KMS-11 (cell line): Measurements from ENCODE around the gene MS4A12.
"Not testable (repeated sequence)": the region's sequence is repeated elsewhere in the genome, so short reads cannot be mapped to it uniquely, and the experiment has no call there.

Source experiments
- H2AFZ ChIP-seq: fragments of 200-600 bp; sonication (generic); 2 replicates; pipeline ENCODE4 v1.6.1; 2016; ENCODE audit warnings: antibody characterized with exemption, mixed run types, low read depth
- H3K27ac ChIP-seq: fragments of 200-600 bp; sonication (generic); 2 replicates; pipeline ENCODE4 v1.6.1; 2016; ENCODE audit warnings: mild to moderate bottlenecking, mixed run types
- H3K27me3 ChIP-seq: fragments of 200-600 bp; sonication (generic); 2 replicates; pipeline ENCODE4 v1.6.1; 2017; ENCODE audit warnings: mild to moderate bottlenecking, low read depth, mixed run types, moderate library complexity; ENCODE audit not compliant: insufficient read depth
- H3K36me3 ChIP-seq: fragments of 200-600 bp; sonication (generic); 2 replicates; pipeline ENCODE4 v1.6.1; 2017; ENCODE audit warnings: mild to moderate bottlenecking, mixed run types; ENCODE audit not compliant: insufficient read depth
- H3K4me1 ChIP-seq: fragments of 200-600 bp; sonication (generic); 2 replicates; pipeline ENCODE4 v1.6.1; 2016; ENCODE audit warnings: mild to moderate bottlenecking, low read depth, mixed run types; ENCODE audit not compliant: poor library complexity, severe bottlenecking
- H3K4me2 ChIP-seq: fragments of 200-600 bp; sonication (generic); 2 replicates; pipeline ENCODE4 v1.7.0; 2016; ENCODE audit warnings: mild to moderate bottlenecking, mixed run types
- H3K4me3 ChIP-seq: fragments of 200-600 bp; sonication (generic); IDR thresholded peaks from 2 replicates; pipeline ENCODE4 v1.6.1; 2017; ENCODE audit warnings: low read depth, low read length, mixed read lengths; ENCODE audit not compliant: insufficient read depth
- H3K79me2 ChIP-seq: fragments of 200-600 bp; sonication (generic); 2 replicates; pipeline ENCODE4 v1.6.1; 2016; ENCODE audit warnings: low read depth, mixed run types; ENCODE audit not compliant: insufficient read depth
- H3K9ac ChIP-seq: fragments of 200-600 bp; sonication (generic); 2 replicates; pipeline ENCODE4 v1.6.1; 2016; ENCODE audit warnings: mild to moderate bottlenecking, mixed run types
- H4K20me1 ChIP-seq: fragments of 200-600 bp; sonication (generic); 2 replicates; pipeline ENCODE4 v1.6.1; 2016; ENCODE audit warnings: mild to moderate bottlenecking, mixed run types; ENCODE audit not compliant: insufficient read depth
- CTCF ChIP-seq: fragments of 200-600 bp; sonication (generic); conservative IDR thresholded peaks from 2 replicates; pipeline ENCODE4 v1.6.1; 2017; ENCODE audit warnings: low read depth, mild to moderate bottlenecking, antibody characterized with exemption, low read length, moderate library complexity, mixed read lengths

MS4A12 gene

GRCh38 chr11:60492488-60493009, at the start of gene MS4A12:
MS4A12 (plus strand) TSS chr11:60492778; CDS start chr11:60497319, 4,541 bp downstream.
- Histone ChIP-seq H3K27me3 (no peaks in the 10 kb centered on the region), H3K4me1 (no peaks in the 10 kb centered on the region), H3K9ac (no peak within 1 kb of the TSS), H3K79me2 (no peaks in the 10 kb centered on the region), H4K20me1 (no peaks in the 10 kb centered on the region), H3K4me3 (no peak within 1 kb of the TSS), H3K36me3 (no peaks in the 10 kb centered on the region), H3K4me2 (no peak within 1 kb of the TSS), H2AFZ (no peak within 1 kb of the TSS), H3K27ac (no peak within 1 kb of the TSS)
- no peak for TF ChIP-seq CTCF

- TF ChIP-seq CTCF, result no peak
- no peaks in the 10 kb centered on the region for H3K79me2 ChIP-seq
- no peak overlapping the region for H3K4me3 ChIP-seq
- H3K36me3 ChIP-seq, result no peaks in the 10 kb centered on the region
- no peak overlapping the region; the same call in 1 of the 2 replicates for H3K27ac ChIP-seq
- no peaks in the 10 kb centered on the region for H3K27me3 ChIP-seq
- H4K20me1 ChIP-seq, result no peaks in the 10 kb centered on the region
- H3K4me1 ChIP-seq, result peaks cover 10% of the 10 kb centered on the region
- H3K9ac ChIP-seq, result no peak overlapping the region
- peak overlapping the region; percentile 62; the same call in 1 of the 2 replicates for H2AFZ ChIP-seq
- H3K4me2 ChIP-seq, result peak overlapping the region; percentile 47; the same call in 1 of the 2 replicates
Measured at GRCh38 chr11:60447070-60447469, 45.5 kb upstream of the MS4A12 start.

DNA sequence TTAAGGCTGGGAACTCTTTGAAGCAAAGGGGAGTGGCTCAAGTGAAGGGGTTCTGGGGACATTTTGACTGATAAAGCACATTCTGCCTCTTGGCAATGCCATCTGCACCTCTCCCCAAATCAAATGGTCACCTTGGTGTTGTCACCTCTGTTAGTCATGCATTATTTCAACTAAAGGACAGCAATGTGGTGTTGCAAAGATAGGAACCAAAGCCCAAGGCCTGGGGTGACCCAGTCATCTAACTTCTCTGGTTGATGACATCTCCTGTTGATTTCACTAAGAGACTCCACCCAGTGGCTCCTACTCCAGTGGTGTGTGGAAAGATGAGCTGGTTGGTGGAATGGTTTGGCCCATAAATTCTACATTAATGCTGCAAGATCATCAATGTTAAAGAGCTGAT, 44.7 kb upstream of the MS4A12 start:
- Histone ChIP-seq H3K4me1 (peaks cover 10% of the 10 kb centered on the region), H3K36me3 (no peaks in the 10 kb centered on the region), H3K27ac (no peak overlapping the region), H3K27me3 (no peaks in the 10 kb centered on the region), H2AFZ (no peak overlapping the region), H3K4me3 (no peak overlapping the region), H3K4me2 (no peak overlapping the region), H3K9ac (no peak overlapping the region), H4K20me1 (no peaks in the 10 kb centered on the region), H3K79me2 (no peaks in the 10 kb centered on the region)
- TF ChIP-seq CTCF, result no peak

GRCh38 chr11:60451185-60451584, 41.4 kb upstream of the MS4A12 start:
- not testable (repeated sequence) for H2AFZ ChIP-seq, H3K9ac ChIP-seq, H3K4me3 ChIP-seq, H3K4me1 ChIP-seq, H3K4me2 ChIP-seq, H3K27ac ChIP-seq, H3K36me3 ChIP-seq, H3K79me2 ChIP-seq, H3K27me3 ChIP-seq, H4K20me1 ChIP-seq

- Histone ChIP-seq H3K4me3 (no peak overlapping the region), H3K4me2 (no peak overlapping the region), H4K20me1 (no peaks in the 10 kb centered on the region), H3K79me2 (no peaks in the 10 kb centered on the region), H3K4me1 (no peaks in the 10 kb centered on the region), H3K27ac (no peak overlapping the region), H3K36me3 (no peaks in the 10 kb centered on the region), H3K9ac (no peak overlapping the region), H2AFZ (no peak overlapping the region), H3K27me3 (no peaks in the 10 kb centered on the region)
- no peak for TF ChIP-seq CTCF
Measured at GRCh38 chr11:60454212-60454611, 38.4 kb upstream of the MS4A12 start.
